IPS DF 4.7 (cell line): ENCODE measurements around the gene PFN3.
A peak's percentile ranks its signal among the peaks of the same experiment; 100 is the strongest.
"Not testable (repeated sequence)": the region's sequence is repeated elsewhere in the genome, so short reads cannot be mapped to it uniquely, and the experiment has no call there.

Experiments
- DNase-seq: peaks from one replicate; pipeline ENCODE4 v3.0.0-alpha.2; 2013; ENCODE audit warnings: low spot score; ENCODE audit errors: extremely low read depth

The PFN3 gene

DNA sequence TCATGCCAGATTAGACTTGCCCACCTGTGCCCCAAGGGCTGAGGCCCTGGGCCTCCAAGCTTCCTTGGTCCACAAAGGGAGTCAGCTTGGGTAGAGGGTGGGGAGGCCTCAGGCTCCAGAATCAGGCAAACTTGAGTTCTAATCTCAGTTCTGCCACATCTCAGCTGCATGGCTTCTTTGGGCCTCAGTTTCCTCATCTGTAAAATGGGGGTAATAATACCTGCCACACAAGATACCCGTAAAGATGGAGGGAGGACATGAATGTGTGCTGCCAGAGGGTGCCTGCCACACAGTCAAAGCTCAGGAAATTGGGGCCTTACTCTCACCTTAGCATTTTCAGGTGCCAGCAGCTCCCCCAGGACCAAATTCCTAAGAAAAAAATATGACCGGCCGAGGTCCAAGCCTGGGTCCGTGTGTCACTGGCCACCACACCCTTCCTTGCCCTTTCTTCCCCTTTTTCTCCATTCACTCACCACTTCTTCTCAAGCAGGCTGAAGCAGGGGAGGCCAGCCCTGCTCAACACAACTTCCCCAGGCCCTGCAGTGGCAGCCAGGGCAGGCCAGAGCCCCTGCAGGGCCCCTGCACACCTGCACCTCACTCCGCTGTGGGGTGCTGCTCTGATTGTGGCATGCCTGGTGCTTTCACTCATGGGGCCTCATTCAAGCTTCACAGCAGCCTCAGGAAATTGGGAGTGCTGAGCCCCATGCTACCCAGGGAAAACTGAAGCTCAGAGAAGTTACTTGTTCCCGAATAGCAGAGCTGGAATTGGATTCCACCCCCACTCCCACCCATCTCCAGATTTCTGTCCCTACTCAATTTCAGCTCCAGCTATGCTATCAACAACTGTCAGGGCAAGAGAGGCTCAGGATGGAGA is 38.8 kb downstream of the PFN3 start:
- no peak for DNase-seq

DNA sequence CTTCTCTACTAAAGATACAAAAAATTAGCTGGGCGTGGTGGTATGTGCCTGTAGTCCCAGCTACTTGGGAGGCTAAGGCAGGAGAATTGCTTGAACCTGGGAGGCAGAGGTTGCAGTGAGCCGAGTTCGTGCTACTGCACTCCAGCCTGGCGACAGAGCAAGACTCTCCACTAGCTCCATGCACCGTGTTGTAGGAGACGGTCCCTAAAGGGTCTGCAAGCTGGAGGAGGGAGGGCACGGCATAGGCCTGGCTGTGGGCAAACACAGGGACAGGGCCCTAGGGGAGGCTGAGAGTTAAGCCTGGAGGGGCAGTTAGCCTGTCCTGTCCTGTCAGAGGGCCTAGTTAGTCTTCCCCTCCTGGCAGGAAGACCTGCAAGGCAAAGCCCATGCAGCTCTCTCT is 39.7 kb downstream of the PFN3 start:
- not testable (repeated sequence) for DNase-seq

DNA sequence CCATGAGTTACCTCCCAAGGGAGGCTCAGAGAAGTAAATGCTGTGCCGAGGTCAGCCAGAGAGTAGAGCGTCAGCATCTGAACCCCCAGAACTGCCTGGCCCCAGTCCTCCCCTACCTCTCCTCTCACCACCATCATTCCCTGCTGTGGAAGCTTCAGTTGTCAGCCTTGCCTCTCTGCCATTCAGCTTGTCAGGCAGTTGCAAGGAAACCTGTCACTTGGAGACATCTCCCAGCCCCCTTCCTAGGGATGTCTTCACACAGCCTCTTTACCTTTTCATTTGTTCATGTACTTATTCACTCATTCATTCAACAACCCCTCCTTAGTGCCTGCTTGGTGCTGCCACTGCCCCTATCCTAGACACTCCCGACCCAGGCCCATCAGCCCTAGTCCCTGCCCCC is 40.6 kb downstream of the PFN3 start:
- DNase-seq, result no peak

DNA sequence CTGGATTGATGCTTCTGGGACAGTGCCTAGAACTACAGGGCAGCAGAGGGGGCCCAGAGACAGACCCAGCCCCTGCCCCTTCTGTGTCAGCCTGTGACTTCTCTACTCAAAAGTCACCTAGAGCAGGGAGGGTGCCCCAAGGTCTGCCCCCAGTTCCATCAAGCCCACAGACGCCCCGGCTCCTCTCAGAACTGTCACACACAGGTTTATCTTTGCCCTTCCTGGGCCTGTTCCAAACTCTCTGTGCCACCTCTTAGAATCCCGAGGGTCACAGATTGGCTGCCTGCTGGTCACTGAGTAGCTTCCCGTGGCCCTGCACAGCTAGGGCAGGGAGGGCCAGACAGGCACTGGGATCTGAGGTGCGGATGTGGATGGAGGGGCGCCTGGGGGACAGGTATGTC is 41.0 kb downstream of the PFN3 start:
- DNase-seq, result no peak

DNA sequence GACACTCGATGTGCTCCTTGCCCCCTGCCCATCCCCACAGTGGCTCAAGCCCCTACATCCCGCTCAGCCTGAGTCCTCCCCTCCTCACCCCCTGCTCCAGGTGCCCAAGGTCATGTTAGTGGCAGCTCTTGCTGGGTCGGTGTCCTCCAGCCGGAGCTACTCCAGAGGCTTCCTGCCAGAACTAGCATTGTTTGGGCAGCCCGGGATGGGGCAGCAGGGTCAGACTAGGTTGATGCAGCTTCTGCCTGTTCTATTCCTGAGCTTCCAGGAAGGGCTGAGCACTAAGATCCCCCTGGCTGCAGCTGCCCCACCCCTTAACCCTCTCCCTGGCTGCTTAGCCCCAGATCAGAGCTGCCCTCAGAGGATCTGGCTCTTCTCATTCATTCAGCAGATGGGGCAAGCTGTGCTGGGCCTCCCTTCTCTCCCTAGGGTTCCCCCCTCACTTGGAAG is 42.1 kb downstream of the PFN3 start:
- no peak for DNase-seq

DNA sequence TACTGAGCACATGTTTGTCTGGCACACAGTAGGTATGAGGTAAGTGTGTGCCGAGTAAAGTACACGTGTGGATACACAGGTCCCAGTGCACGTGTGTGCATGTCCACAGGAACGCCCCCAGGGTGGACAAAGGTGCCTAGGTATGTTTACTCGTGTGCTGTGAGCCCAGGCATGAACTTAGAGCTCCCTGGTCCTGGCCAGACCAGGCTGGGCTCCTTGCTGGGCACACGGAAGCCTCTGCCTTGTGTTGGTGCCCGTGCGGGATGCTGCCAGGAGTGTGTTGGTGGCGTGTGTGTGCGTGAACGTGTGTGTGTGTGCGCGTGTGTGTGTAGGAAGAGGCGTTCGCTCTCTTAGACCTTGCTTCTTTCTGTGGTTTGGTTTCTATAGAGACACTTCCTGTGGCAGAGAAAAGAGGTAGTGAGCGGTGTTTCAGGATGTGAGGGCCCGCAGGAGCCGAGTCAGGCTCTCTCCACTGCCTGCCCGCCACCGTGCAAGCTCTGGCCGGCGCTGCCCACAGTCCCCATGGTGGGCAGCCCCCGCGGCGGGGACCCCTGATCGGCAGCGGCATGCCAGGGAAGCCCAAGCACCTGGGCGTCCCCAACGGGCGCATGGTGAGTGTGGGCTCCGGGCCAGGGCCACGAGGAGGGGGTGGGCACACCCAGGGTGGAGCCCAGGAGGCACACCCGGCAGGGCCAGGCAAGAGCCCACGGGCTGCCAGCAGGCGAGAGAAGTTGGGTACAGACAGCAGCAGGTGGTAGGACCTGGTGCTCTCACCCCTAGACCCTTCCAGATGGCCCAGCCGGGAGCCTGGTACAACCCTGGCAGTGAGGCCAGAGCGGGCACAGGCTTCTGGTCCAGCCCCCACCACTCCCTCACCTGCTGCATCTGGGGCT is 42.8 kb downstream of the PFN3 start, which contains the start of gene RGS14:
Gene RGS14, plus strand, starts transcription at position 466 of the 893 bp plus-strand sequence. Its CDS starts 101 bp downstream, at position 567.
- no peak for DNase-seq

DNA sequence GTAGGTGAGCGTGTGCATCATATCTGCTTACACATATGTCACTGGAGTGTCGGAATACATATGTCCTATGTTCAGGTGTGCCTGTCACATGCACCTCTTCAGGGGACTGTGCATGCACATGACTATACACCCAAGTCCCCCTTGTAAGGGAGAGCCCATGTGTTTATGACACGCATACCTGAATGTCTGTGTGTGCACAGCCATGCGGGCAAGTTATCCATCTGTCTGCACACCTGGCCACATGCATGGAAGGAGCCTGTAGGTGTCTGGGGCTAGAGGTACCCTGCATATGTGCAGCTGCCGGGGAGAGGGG is 43.4 kb downstream of the PFN3 start:
- no peak for DNase-seq

DNA sequence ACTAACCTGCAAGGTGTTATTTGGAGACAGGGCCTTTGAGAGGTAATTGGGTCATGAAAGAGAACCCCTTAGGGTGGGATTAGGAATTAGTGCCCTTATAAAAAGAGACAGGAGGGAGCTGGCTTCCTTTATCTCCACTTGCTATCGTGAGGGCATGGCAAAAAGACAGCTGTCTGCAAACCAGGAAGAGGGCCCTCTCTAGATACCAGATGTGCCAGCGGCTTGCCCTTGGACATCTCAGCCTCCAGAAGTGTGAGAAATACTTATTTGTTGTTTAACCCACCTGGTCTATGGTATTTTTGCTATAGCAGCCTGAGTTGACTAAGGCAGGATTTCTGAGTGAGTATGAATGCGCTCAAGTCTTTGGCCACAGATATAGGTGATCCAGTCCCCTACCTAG is 43.7 kb downstream of the PFN3 start:
- no peak for DNase-seq

DNA sequence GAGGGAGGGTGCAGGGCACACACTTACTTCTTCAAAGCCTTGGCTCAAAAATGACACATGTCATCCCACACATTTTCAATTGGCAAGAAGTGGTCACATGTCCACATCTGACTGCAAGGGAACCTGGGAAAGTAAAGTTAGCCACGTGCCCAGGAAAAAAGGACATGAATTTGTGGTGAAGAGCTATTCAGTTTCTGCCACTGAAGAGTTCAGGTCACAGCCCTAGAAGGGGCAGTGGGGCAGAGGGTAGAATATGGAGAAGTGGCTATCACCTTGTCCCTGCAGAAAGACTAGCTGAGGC is 44.6 kb downstream of the PFN3 start:
- no peak for DNase-seq

DNA sequence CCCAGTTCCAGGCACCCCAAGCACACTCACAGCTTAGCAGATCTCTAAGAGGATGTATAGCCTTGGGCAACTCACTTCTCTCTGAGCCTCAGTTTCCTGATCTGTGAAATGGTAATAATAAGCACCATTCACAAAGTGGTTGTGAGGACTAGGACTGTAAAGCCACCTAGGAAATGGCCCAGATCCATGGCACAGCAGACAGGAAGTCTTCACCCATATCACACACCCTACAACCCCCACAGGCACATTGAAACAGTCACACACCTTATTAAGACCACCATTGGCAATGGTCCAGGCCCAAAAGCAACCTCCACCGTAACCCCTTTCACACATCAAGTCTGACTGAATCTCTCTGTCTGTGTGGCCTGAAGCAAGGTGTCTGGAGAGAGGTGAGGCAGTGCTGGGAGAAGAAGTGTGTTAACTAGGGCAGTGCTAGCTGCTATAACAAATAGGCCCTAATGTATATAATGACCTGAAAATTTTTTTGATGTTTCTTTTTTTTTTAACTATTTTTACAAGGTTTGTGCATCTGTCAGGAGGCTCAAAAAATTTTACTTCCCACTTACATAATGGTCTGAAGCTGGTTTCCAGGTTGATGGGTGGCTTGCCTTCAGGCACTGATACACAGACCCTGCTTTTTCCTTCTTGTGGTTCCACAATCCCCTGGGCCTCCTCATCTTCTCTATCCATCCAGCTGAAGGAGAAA is 45.1 kb downstream of the PFN3 start:
- DNase-seq, result no peak

DNA sequence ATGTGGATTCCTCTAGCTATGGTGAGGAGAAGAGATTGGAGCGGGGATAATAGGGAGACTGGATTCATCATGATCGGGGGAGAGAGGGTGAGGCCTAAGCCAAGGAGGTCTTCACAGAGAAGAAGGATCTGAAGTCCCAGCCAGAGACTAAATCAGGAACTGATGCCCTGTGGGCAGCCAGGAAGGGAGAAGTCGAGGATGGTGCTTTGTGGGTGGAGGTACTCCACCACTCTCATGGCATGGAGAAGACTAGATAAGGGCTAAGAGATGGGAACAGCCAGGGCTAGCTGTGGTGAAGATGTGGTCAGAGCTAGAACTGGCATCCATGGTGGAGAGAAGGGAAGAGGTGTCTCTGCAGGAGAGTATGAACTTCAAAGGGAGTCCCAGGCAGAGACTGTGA is 45.8 kb downstream of the PFN3 start:
- no peak for DNase-seq

DNA sequence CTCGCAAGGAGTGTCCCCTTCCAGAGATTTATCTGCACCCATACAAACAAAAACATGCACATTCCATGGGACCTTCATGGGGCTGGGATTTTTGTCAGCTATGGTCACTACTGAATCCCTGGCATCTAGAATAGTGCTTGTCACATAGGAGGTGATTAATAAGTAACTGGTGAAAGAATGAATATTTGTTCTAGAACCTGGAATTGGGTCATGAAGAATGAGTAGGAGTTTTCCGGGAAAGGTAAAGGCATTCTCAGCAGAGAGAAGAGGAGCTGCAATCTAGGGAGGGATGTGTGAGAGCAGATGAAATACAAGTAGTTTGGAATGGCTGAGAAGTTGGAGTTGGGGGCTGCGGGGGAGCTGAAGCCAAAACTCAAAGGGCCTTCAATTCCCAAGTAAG is 46.2 kb downstream of the PFN3 start:
- no peak for DNase-seq

DNA sequence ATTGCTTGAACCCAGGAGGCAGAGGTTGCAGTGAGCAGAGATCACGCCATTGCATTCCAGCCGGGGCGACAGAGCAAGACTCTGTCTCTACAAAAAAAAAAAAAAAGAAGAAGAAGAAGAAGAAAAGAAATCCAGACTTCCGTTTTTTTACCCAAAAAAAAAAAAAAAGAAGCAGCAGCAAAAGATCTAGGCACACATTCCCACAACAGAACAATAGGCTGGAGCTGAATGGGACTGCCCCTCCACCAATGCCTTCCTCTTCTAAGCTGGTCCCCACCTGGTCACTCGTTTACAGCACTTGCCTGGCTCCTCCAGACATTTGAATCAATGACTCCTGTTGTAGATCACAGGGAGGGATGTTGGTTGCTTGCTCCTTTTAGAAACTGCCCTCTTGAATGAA is 47.4 kb downstream of the PFN3 start:
- DNase-seq, result no peak

DNA sequence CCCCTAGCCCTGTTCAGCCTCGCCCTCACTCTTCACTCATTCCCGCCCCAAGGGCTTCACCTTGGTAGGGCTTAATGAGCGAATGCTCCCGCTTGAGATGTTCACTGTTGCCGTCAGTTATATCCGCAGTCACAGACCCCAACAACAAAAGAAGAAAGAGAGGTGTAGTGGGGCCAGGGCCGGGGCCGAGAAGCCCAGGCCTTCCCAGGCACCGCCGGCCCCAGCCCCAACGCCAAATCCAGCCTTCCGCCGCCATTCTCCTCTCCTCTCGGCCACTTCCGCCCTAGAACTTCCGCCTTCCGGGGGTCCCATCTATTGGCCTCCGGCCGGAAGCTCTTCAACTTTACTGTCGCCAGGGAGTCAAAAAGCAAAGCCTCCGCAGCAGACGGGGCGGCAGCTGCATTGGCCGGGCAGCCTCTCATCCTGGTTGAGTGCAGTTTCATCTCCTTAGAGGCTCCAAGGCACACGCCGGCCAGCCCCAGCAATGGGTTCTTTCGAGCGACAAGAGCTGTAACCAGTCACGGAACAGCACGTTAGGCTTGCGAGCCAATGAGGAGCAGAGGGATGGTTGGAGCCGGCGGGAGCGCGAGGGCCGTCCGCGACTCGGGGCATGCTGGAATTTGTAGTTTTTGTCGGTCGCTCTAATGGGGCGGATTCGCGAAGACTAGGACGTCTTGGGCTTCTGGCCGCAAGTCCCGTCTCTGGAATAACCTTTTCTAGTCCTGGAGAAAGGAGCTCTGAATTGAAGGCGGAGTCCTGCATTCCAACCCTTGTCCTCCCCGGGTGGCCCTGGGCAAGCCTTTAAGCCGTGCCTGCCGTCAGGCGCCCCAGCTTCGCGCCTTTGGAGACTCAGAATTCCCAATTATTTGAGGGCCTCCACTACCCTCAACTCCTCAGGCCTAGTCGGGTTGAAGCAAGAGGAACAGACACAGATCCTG is 48.8 kb downstream of the PFN3 start, which contains the start of gene LMAN2:
Gene LMAN2, minus strand, starts transcription at position 277 of the 938 bp plus-strand sequence. Its CDS starts 21 bp downstream, at position 256.
- DNase-seq, result peak; percentile 76

DNA sequence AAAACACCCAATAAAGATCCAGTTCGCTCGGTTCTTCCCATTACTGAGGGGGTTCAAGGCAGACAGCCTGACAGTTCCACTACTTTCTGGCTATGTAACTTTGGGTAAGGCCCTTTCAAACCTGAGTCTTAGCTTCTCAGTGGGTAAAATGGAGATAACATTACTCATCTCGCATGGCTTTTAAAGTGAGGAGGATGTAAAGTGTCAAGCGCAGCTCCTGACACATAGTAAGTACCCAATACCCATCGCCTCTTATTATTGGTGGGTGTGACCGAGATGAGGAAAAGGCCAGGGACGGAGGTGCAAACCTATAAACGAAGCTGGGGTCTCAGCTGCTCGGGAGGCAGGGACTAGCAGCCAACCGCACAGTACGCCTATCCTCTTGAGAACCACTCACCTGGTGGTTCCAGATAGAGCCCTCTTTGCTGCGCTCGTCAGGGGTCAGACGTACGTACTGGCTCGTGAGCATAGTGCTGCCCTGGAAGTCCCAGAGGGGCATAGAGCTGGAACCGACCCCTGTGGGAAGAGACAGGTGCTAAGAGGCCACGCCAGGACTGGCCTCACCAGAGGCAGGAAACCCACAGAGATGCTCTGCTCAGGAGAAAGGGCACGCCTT is 49.6 kb downstream of the PFN3 start:
- DNase-seq, result no peak
